ENCODE data around the gene LRRC18.

LRRC18 gene

DNA sequence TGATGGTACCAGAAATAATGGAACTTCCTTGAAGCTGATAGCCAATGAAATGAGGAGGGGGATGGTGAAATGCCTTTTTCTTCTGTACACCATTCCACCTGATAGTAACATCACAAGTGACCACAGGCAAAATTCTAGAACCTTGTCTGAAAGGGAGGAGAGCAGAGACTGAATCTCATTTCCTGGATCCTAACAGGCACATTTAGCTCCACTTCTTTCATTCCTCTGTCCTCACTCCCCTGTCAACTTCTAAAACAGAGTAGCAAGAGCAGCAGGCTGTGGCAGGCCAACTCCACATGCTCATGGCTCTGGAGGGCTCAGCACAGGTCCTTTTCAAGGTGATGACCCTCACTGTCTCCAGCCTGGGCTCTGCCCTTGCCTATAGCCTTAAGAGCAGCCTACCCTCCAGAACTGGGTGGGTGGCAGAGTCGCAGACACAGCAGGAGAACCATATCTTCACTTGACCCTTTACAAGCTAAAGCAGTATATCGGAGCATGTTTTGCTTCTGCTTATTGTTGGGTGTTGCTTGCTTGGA, at the start of gene LRRC18:
LRRC18 (minus strand) TSS at position 51 of the 536 bp plus-strand sequence. CDS start 25,685 bp downstream, outside the sequence.
- DNase-seq (ENCODE audit: low read depth) = no peak
- TF ChIP-seq, protein P1, sequence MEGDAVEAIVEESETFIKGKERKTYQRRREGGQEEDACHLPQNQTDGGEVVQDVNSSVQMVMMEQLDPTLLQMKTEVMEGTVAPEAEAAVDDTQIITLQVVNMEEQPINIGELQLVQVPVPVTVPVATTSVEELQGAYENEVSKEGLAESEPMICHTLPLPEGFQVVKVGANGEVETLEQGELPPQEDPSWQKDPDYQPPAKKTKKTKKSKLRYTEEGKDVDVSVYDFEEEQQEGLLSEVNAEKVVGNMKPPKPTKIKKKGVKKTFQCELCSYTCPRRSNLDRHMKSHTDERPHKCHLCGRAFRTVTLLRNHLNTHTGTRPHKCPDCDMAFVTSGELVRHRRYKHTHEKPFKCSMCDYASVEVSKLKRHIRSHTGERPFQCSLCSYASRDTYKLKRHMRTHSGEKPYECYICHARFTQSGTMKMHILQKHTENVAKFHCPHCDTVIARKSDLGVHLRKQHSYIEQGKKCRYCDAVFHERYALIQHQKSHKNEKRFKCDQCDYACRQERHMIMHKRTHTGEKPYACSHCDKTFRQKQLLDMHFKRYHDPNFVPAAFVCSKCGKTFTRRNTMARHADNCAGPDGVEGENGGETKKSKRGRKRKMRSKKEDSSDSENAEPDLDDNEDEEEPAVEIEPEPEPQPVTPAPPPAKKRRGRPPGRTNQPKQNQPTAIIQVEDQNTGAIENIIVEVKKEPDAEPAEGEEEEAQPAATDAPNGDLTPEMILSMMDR (IDR thresholded peaks at IDR 0.05; ENCODE audit: low read depth, low read length) = no peak
- no peak for TF ChIP-seq MYC (IDR thresholded peaks at IDR 0.05; ENCODE audit: low read depth, low read length)
- no peak for TF ChIP-seq POLR2A (IDR thresholded peaks at IDR 0.05; ENCODE audit: extremely low read depth, insufficient read length)
- TF ChIP-seq, protein P2, sequence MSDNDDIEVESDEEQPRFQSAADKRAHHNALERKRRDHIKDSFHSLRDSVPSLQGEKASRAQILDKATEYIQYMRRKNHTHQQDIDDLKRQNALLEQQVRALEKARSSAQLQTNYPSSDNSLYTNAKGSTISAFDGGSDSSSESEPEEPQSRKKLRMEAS (IDR thresholded peaks at IDR 0.05; ENCODE audit: low read depth, low read length) = no peak
- H3K4me3 ChIP-seq (ENCODE audit: low read depth, low read length) = no peak within 1 kb of the TSS

DNA sequence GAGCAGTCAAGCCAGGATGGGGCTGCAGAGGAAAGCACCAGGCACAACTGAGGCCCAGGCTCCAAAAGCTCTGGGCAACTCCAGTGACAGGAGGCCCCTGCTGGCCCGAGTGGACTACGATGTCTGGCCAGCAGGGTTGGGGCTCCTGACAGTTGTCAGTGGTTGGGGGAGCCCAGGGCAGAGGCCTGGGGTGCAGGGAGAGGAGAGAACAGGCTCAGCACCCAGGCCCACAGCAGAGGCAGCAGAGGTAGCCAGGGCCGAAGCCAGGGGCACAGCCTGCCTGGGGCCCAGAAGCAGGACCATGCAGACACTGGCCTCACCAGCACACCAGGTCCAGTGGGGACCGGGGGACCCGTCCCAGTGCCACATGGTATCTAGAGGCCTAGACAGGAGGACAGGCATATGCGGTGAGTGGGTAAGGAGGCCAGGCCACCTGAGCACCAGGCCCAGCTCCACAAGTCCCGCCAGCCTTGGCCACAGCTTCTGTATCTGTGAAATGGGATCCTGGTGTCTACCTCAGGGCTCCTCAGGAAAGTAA, 46.0 kb upstream of the LRRC18 start:
- DNase-seq (ENCODE audit: low read depth) = no peak
- TF ChIP-seq, protein P2 (IDR thresholded peaks at IDR 0.05; ENCODE audit: low read depth, low read length) = no peak
- TF ChIP-seq MYC (IDR thresholded peaks at IDR 0.05; ENCODE audit: low read depth, low read length) (no peak), POLR2A (IDR thresholded peaks at IDR 0.05; ENCODE audit: extremely low read depth, insufficient read length) (no peak)
- TF ChIP-seq, protein P1 (IDR thresholded peaks at IDR 0.05; ENCODE audit: low read depth, low read length) = no peak
- H3K4me3 ChIP-seq (ENCODE audit: low read depth, low read length) = no peak overlapping the region

DNA sequence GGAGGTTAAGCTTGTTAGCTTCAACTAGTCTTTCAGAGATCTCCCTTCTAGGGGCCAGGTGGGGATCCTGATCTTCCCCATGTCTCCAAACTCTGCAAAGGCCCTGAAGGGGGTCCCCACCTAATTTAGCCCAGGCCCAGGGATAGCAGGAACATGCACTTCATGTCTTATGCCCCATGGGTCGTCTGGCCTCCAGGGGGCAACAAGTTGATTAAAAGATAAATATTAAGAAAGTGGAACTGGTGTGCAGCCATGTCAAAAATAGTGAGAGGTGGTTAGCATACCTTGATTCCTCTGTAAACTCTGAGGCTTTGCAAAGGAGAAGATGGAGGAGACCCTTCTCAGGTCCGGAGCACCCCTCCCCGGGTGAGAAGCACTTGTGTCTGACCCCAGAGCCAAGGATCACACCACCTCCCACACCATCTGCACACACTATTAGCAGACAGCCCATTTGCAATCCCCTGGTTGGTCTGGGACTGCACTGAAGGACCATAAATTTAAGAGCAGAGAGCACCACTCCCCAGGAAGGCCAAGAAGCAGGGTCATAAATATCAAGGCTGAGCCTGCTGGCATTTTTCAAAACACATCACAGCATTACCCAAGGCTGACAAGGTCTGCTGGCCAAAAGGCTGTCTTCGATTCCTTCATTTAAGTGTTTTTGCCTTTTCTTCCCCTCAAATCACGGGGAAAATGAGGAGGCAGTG, 44.2 kb upstream of the LRRC18 start:
- TF ChIP-seq, protein P1 (IDR thresholded peaks at IDR 0.05; ENCODE audit: low read depth, low read length) = no peak
- TF ChIP-seq MYC (IDR thresholded peaks at IDR 0.05; ENCODE audit: low read depth, low read length) (no peak), POLR2A (IDR thresholded peaks at IDR 0.05; ENCODE audit: extremely low read depth, insufficient read length) (no peak)
- TF ChIP-seq, protein P2 (IDR thresholded peaks at IDR 0.05; ENCODE audit: low read depth, low read length) = no peak
- DNase-seq (ENCODE audit: low read depth) = peak; percentile 14
- H3K4me3 ChIP-seq (ENCODE audit: low read depth, low read length) = no peak overlapping the region

DNA sequence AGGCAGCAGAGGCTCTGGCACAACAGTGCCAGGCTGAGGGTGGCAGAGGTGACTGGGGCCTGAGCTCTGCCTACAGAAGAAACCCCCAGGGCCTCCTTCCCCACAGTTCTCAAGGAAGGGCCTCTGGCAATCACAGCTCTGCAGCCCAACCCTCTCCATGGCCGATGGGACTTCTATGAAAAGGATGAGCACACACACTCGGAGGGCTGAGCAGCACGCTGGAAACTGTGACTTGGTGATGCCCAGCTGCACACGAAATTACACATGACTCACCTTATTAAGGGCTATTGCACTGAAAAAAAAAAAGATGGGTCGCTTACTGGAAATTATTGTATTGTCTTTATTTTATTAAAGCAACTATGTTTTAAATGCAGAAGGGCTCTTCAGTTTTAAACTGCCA, 42.9 kb upstream of the LRRC18 start:
- no peak for DNase-seq (ENCODE audit: low read depth)
- H3K4me3 ChIP-seq (ENCODE audit: low read depth, low read length) = no peak overlapping the region
- TF ChIP-seq, protein P1 (IDR thresholded peaks at IDR 0.05; ENCODE audit: low read depth, low read length) = no peak
- no peak for TF ChIP-seq MYC (IDR thresholded peaks at IDR 0.05; ENCODE audit: low read depth, low read length)
- TF ChIP-seq, protein P2 (IDR thresholded peaks at IDR 0.05; ENCODE audit: low read depth, low read length) = no peak
- TF ChIP-seq POLR2A (IDR thresholded peaks at IDR 0.05; ENCODE audit: extremely low read depth, insufficient read length) = no peak

DNA sequence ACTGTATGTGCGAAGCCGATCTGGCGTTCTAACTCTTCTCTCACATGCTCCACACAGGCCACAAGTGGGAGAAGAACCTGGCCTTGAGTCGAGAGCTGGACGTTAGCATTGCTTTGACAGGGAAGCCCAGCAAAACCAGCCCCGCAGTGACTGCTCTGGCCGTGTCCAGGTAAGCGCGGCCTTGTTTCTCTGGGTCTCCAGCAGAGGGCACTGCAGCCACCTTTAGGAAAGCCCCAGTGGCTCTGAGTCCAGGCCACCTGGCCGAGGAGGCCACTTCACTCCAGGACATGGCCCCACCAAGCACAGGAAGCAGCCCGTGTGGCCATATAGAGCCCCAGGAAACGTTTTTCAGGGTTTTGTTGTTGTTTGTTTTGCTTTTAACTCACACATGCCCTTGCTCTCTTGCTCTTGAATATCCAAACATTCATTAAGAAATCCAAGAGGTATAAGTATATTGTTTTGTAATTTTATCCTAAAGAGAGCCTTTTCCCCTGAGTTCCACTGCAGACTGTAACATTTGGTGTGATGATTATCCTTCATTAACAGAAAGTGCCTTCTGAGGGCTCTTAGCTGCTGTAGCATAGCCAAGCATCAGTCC, 41.8 kb upstream of the LRRC18 start:
- peak; percentile 47 for DNase-seq (ENCODE audit: low read depth)
- no peak overlapping the region for H3K4me3 ChIP-seq (ENCODE audit: low read depth, low read length)
- TF ChIP-seq, protein P2 (IDR thresholded peaks at IDR 0.05; ENCODE audit: low read depth, low read length) = no peak
- TF ChIP-seq, protein P1 (IDR thresholded peaks at IDR 0.05; ENCODE audit: low read depth, low read length) = peak; percentile 80
- TF ChIP-seq POLR2A (IDR thresholded peaks at IDR 0.05; ENCODE audit: extremely low read depth, insufficient read length) (no peak), MYC (IDR thresholded peaks at IDR 0.05; ENCODE audit: low read depth, low read length) (no peak)

Data from NB4 (cell line).